C4-2B (cell line): ENCODE results near the gene MIX23.

Experiments used
- ZFX ChIP-seq: fragments of 450-650 bp; IDR thresholded peaks from 2 replicates; pipeline ENCODE4 v1.6.1; 2017
- TF ChIP-seq, protein P1 (sequence below): fragments of 450-650 bp; conservative IDR thresholded peaks from 2 replicates; pipeline ENCODE4 v1.5.1; 2017; ENCODE audit warnings: mild to moderate bottlenecking

DNA sequence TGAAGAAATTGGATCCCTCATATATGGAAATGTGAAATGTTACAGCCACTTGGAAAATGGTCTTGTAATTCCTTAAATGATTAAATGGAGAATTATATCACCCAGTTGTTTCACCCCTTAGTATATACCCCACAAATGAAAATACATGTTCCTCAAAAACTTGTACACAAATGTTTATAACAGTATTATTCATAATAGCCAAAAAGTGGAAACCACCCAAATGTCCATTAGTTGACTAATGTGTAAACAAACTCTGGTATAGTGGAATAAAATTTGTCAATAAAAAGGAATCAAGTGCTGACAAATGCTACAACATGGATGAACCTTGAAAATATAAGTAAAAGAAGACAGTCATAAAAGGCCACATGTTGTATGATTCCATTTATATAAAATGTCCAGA, 13.5 kb upstream of the MIX23 start:
- TF ChIP-seq, protein P1, sequence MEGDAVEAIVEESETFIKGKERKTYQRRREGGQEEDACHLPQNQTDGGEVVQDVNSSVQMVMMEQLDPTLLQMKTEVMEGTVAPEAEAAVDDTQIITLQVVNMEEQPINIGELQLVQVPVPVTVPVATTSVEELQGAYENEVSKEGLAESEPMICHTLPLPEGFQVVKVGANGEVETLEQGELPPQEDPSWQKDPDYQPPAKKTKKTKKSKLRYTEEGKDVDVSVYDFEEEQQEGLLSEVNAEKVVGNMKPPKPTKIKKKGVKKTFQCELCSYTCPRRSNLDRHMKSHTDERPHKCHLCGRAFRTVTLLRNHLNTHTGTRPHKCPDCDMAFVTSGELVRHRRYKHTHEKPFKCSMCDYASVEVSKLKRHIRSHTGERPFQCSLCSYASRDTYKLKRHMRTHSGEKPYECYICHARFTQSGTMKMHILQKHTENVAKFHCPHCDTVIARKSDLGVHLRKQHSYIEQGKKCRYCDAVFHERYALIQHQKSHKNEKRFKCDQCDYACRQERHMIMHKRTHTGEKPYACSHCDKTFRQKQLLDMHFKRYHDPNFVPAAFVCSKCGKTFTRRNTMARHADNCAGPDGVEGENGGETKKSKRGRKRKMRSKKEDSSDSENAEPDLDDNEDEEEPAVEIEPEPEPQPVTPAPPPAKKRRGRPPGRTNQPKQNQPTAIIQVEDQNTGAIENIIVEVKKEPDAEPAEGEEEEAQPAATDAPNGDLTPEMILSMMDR, result no peak
- TF ChIP-seq ZFX, result no peak
